Measurements from ENCODE around the gene TUBG2.
"Not testable (repeated sequence)": the region's sequence is repeated elsewhere in the genome, so short reads cannot be mapped to it uniquely, and the experiment has no call there.

The TUBG2 gene

DNA sequence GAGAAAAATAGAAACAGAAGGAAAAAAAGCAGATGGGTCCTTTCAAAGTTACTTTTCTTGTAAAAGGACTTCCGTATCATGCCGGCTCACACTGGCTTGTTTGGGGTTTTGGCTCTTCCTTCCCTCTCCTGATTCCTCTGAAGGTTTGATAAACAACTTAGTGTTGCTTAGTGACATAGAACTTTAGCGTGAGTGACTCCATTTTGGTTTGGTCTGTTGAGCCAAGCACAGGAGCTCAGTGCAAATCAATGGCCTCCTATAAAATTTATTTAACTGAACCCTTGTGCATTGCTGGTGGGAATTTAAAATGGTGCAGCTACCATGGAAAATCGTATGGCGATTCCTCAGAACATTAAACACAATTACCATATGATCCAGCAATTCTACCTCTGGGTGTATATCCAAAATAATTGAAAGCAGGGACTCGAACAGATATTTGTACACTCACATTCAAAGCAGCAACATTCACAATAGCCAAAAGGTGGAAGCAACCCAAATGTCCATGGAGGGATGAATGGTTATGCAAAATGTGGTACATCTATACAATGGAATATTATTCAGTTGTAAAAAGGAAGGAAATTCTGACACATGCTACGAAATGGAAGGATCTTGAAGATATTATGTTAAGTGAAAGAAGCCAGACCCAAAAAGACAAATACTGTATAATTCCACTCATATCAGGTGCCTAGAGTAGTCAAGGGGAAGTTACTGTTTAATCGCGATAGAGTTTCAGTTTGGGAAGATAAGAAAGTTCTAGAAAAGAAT is 1.1 kb upstream of the TUBG2 start:
- DNase-seq = no peak

DNA sequence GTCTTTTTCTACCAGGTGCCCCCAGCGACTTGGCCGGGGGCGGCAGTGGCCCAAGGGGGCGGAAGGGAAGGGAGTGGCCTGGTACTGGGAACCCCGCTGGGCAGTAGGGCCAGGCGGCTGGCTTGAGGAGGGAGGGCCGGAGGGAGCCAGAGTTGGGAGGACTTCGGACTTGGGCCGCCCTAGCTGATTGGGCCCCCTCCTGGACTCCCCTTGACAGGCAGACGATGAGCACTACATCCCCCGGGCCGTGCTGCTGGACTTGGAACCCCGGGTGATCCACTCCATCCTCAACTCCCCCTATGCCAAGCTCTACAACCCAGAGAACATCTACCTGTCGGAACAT is 819 bp downstream of the TUBG2 start:
- DNase-seq = not testable (repeated sequence)

DNA sequence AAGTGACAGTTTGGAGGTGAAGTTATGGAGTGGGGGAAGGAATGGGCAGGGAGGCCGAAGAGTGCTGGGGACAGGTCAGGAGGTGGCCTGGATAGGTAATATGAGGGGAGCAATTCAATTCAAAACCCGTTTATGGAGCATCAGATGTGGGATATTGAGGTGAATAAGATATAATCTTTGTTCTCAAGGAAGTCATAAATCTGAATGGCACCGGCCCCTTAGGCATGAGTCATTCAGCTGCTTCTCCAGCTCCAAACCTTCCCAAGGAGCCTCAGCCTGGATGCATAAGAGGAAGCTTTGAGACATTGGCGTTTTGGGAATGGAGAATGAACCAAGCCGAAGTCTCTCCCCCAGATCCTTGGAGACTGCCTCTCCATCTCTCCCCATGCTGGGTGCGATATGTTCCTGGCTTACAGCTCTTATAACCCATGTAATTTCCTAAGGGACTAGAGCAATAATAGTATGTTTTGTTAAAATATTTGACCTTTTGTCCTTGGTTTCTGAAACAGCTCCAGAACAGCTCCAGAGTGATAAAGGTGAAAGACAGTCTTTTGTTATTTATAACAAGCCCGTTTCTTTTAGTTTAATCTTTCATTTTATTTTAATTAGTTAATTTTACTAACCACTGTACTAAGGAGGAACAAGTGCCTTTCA is 1.7 kb downstream of the TUBG2 start:
- DNase-seq = no peak

- DNase-seq = no peak
Observed at GRCh38 chr17:42665581-42666001, 6.5 kb downstream of the TUBG2 start.

- DNase-seq = not testable (repeated sequence)
Observed at GRCh38 chr17:42666126-42666525, 7.0 kb downstream of the TUBG2 start.

DNA sequence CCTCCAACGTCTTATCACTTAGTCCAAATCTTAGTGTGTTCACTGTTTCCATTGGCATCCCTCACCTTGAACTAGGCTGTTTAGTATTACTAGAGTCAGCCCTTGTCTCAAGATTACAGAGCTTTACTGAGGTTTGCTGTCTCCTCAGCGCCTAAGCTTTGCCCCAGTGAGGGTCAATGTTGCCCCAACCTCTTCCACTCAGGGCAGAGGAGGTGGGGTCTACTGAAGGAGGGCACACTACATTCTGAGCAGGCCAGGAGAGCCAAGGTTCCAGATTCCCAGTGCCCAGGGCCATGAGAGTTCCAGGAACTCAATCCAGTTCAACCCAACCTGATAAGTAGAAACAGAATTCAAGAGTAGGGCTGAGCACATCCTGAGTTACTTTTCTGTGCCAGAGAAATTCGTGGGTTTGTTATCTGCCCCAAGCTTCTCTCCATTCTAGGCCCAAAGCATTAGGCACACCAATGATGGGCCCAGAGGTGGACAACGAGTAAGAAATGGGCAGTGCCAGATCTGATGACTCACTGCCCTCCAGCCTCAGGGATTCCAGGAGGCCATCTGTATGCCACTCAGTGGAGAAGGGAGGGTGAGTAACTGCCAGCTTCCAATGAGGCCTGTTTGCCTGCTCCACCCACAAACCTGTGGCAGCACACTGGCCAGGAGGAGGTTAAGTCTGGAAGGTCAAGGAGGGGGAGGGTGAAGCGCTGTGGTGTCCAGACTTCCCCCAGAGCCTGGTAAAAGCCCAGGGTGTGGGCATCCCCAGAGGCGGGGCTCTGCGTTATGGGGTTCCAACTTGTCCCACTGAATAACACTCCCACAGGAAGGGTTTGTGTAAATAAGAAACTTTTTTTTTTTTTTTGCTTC is 8.2 kb downstream of the TUBG2 start:
- DNase-seq = no peak

GRCh38 chr17:42669705-42669976 is 10.6 kb downstream of the TUBG2 start:
- no peak for DNase-seq

DNA sequence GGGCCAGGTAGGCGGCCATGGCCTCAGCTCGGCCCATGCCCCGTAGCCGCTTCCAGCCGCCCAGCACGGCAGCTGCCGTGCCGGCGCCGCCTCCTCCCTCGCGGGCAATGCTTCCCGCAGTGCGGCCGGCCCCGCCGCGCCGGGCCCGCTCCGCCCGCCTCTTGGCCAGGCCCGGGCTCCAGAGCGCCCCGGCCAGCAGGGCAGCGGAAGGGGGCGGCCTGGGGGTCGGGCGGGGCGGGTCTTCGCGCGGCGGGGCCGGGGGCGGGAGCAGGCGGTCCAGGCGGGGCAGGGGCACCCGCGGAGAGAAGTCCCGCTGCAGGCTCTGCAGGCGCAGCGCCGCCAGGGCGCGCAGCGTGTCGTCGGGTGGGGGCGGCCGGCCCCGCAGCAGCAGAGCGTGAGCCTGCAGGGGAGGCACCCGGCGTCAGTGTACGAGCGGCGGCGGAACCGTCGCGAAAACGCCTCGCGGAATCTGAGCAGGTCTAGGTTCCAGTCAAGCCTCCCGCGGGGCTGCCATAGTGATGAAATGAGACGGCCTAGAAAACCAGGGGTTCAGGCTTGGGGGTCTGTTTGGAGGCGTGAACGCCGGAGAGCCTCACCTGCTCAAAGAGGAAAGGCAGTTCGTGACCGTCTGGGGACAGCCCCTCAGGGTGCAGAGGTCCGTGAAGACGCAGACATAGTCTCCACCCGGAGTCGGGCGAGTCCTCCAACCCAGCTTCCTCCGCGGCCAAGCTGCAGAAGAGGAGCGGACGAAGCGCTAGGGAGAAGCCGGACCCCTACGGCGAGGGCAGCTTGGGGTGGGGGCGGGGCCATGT is 11.1 kb downstream of the TUBG2 start:
- DNase-seq = peak; percentile 65

DNA sequence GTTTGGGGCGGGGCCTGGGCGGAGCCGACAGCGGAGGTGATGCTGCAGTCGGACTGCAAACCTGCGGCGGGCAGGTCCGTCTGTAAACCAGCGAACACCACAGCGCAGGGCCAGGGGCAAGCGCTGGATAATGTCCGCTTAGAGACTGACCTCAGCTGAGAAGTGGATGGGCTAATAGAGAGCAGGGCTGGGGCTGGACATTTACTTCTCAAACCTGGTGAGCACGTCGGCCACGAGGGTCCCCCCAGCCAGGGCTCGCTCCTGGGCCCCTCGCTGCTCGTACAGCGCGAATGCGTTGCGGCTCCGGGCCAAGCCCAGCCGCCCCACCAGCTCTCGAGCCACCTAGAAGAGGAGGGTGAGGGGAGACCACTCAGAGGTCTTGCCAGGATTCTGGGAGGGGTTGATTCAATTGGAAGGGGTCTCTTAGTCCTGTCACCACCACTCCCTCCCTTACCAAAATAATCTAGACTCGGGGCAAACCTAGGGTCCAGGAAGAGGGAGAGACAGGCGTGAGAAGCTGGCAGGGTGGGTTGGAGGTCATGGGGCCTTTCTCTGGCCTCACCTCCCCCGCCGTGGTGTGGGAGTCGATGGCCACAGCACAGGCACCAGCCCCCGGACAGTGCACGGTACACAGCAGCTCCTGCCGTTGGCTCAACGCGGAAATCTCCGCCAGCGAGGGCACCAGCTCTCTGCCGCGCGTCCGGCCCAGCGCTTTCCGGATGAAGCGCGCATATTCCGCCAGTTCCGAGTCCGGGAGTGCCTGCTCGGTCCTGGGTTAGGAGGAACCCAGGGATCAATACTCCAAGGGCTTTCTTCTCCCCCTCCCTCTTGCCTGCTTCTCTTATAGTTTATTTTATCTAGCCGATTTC is 11.9 kb downstream of the TUBG2 start:
- no peak for DNase-seq

GRCh38 chr17:42672038-42672437 is 13.0 kb downstream of the TUBG2 start:
- DNase-seq = no peak

DNA sequence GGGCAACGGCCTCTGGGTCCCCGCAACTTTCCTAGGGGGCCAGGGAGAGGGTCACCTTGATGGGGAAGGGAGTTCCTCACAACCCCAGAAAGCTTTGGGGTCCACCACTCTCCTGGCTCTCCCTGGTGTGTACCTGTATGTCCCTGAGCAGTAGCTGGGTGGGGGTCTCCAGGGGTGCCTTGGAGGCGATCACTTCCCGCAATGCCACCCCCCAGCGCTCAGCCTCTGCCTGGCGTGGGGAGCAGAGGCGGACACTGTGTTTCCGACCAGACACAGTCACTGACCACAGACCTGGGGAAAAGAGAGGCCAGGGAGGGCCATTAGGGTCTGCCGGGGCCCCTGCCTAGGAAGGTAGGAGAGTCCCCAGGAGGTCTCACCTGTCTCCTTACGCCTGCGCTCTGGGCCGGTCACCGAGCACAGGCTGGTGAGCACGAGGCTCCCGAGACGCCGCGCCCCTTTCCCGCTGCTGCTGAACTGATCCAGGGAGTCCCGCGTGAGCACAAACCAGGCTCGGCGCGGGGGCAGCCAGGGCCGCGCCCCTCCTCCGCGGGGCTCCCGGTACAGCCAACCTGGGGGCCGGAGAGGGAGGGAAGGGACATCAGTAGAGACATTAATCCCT is 14.3 kb downstream of the TUBG2 start:
- no peak for DNase-seq

GRCh38 chr17:42673885-42674754 is 15.0 kb downstream of the TUBG2 start:
- peak; percentile 43 for DNase-seq

- no peak for DNase-seq
Observed at GRCh38 chr17:42674755-42675347, 15.8 kb downstream of the TUBG2 start.

DNA sequence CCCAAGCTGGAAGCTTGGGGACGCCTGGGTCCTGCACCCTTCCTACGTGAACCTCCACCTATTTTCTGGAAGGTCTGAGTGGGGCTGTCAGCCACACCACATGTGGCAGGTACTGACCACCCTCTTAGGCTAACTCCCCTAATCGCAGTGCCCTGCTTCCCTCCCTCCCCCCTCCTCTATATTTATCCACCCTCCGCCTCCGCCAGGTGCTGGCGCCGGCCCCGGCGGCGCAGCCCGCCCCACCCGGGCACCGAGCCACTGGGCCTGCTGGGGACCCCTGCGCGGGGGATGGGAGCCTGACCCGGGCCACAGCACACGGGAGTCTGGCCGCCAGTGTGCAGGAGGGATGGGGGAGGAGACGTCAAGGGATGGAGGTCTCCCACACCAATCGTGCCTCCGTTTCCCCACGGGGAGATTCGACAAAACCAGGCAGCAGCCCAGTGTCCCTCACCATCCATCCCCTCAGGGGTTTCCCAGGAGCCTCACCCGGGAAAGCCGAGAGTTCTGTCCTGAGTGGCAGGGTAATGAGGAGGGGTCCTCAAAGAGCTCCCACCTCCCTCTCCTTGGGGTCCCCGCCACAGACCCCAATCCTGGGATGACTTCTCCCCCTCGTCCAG is 16.4 kb downstream of the TUBG2 start:
- no peak for DNase-seq

GRCh38 chr17:42675965-42676423 is 16.9 kb downstream of the TUBG2 start:
- DNase-seq = peak; percentile 40

DNA sequence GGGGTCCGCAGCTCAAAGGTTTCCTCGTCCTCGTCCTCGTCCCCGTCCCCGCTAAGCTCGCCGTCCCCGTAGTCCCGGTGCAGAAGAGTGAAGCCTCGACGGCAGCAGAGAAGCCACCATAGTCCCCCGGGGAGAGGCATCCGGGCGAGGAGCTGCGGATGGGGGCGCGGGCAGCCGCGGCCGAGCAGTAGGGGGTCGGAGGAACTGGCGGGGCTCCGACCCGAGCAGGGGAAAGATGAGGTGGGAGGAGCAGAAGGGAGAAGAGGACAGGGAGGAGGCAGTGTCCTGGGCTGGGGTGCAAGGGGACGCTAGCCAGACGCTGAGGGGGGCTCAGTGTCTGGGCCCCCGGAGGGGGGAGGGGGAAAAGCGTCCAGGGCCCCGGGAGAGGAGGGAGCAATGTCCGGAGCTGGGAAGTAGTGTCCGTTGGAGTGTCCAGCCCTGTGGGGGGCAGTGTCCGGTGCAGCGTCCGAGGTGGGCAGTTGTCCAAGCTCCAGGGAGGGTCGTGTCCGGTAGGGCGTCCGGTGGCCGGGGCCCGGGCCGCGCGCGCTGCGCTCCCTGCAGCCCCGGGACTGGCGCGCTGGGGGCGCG is 17.4 kb downstream of the TUBG2 start, which contains the start of gene PLEKHH3:
TSS of gene PLEKHH3 (minus strand) at position 571 of the 588 bp plus-strand sequence. CDS start at position 140, 431 bp downstream.
- peak; percentile 37 for DNase-seq

DNA sequence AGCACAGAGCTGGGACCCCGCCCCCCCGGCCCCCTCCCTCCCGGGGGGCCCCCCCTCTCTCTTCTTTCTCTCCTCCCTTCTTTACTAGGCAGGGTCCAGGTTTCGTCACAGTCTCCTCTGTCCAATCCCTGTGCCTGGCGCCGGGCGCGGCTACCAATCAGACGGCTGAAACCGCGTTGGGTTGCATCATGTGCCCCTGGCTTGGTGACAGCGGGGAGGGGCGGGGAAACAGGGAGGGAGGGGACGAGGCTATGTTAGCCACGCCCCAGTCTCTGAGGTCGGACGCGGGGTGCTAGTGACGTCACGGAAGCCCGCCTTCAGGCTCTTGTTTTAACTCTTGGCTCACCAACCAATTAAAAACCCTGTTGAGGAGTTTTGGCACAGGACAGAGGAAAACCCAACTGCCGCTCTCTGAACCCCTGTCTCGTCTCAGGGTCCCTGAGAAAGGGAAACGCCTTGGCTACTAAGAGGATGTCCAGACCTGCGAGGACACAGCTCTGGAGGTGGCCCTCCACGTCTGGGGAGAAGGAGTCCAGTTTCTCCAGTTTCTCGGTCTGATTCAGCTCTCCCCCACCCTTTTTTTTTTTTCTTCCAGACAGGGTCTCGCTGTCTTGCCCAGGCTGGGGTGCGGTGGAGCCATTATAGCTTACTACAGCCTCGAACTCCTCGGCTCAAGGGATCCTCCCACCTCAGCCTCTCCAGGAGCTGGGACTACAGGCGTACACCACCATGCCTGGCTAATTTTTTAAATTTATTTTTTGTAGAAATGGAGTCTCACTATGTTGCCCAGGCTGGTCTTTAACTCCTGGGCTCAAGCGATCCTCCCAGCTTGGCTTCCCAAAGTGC is 18.2 kb downstream of the TUBG2 start:
- DNase-seq = peak; percentile 97

All from activated T-cell treated with anti-CD3 and anti-CD28 coated beads, Interleukin-2, amount 50 U/mL, for 1 hour (primary cell).